ENCODE results near the gene PI4K2B. TPM values are rescaled to one million over a fixed set of nuclear protein-coding genes. Genes with fewer than 3 reads are reported as not detected.
"Not testable (repeated sequence)": the region's sequence is repeated elsewhere in the genome, so short reads cannot be mapped to it uniquely, and the experiment has no call there.

PI4K2B gene
- polyA plus RNA-seq, 1 donor from 2014 or later = 13.2 TPM

DNA sequence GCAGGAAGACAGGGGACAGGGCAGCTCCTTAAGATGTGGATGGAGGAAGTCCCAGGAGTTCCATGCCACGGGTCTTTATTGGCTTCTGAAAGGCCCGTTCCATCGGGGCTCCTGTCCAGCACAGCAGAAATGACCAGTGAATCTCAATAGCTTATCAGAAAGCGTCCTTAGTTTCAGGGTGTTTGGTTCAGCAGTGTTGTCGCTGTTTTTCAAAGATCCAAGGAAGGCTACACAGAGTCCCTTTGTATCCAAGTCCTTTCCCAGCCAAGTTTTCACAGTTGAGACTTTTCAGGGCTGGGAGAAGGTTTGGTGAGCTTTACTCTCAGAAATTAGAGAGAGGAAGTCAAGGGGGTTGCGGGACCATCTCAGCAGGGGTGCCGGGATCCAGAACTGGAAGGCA lies 73.8 kb downstream of the PI4K2B start:
- Mint-ChIP-seq H3K4me1 (peaks cover 21 to 31% (median 25%) of the 10 kb centered on the region in 3 donors), H3K9me3 (peaks cover 0 to 1% (median 0%) of the 10 kb centered on the region in 3 donors), H3K4me3 (no peak overlapping the region), H3K27me3 (peaks cover 3% of the 10 kb centered on the region), H3K36me3 (no peaks in the 10 kb centered on the region), H3K27ac (no peak overlapping the region)

GRCh38 chr4:25308306-25308705 lies 74.5 kb downstream of the PI4K2B start:
- H3K27me3 Mint-ChIP-seq = peaks cover 2% of the 10 kb centered on the region
- H3K27ac Mint-ChIP-seq = peak overlapping the region in 1 of 3 donors; percentile 60
- peaks cover 0 to 1% (median 0%) of the 10 kb centered on the region in 3 donors for H3K9me3 Mint-ChIP-seq
- peaks cover 25 to 34% (median 31%) of the 10 kb centered on the region in 3 donors for H3K4me1 Mint-ChIP-seq
- H3K36me3 Mint-ChIP-seq = no peaks in the 10 kb centered on the region
- H3K4me3 Mint-ChIP-seq = peak overlapping the region in 1 of 4 donors; percentile 20

DNA sequence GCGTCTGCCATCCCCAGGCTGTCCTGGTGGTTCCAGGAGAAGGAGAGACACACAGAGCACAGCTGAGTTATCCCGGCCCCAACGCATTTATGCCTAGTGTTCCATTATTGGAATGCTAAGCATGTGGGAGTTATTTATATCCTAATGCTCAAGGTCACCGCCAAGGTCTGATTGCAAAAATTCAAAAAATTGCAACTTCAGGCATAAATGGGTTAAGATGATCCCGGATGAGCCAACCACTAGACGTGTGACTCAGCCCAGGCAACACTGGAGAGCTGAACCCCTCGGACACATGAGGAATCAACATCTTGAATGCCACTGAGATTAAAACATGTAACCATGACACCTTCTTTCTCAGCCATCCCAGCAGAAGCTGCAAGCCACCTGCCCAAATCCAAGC lies 74.9 kb downstream of the PI4K2B start:
- Mint-ChIP-seq H3K27ac (peak overlapping the region in 1 of 3 donors; percentile 60), H3K27me3 (peaks cover 2% of the 10 kb centered on the region)

GRCh38 chr4:25310066-25310802 lies 76.4 kb downstream of the PI4K2B start:
- H3K27me3 Mint-ChIP-seq = peaks cover 2% of the 10 kb centered on the region
- peak overlapping the region; percentile 44 to 85 (median 75) for H3K4me3 Mint-ChIP-seq
- peak overlapping the region; percentile 56 to 95 (median 94) for H3K27ac Mint-ChIP-seq
- H3K9me3 Mint-ChIP-seq = peaks cover 0 to 1% (median 0%) of the 10 kb centered on the region in 3 donors
- H3K36me3 Mint-ChIP-seq = no peaks in the 10 kb centered on the region
- peaks cover 28 to 35% (median 34%) of the 10 kb centered on the region in 3 donors for H3K4me1 Mint-ChIP-seq

More for the DNA sequence above, 74.9 kb downstream of the PI4K2B start:
- Mint-ChIP-seq H3K36me3 (no peaks in the 10 kb centered on the region), H3K9me3 (peaks cover 0 to 1% (median 0%) of the 10 kb centered on the region in 3 donors), H3K4me3 (peak overlapping the region in 1 of 4 donors; percentile 14), H3K4me1 (peaks cover 28 to 35% (median 34%) of the 10 kb centered on the region in 3 donors)

- Mint-ChIP-seq H3K4me3 (peak overlapping the region; percentile 44 to 85 (median 75)), H3K36me3 (peaks cover 2% of the 10 kb centered on the region), H3K4me1 (peaks cover 28 to 35% (median 34%) of the 10 kb centered on the region in 3 donors), H3K27me3 (peaks cover 2% of the 10 kb centered on the region), H3K9me3 (peaks cover 0 to 1% (median 0%) of the 10 kb centered on the region in 3 donors), H3K27ac (peak overlapping the region; percentile 56 to 95 (median 94))
These were observed 77.0 kb downstream of the PI4K2B start for GRCh38 chr4:25310803-25311166.

GRCh38 chr4:25312496-25313200 lies 78.8 kb downstream of the PI4K2B start, which contains the start of gene ZCCHC4:
TSS of gene ZCCHC4 (plus strand) at chr4:25312774. CDS start at chr4:25312810, 36 bp downstream.
- Mint-ChIP-seq H3K9me3 (peaks cover 0 to 1% (median 0%) of the 10 kb centered on the region in 3 donors), H3K4me3 (peak within 1 kb of the TSS; percentile 97 to 99 (median 98)), H3K4me1 (peaks cover 28 to 41% (median 35%) of the 10 kb centered on the region in 3 donors), H3K27ac (peak within 1 kb of the TSS; percentile 84 to 97 (median 96)), H3K27me3 (peaks cover 2% of the 10 kb centered on the region), H3K36me3 (peaks cover 2% of the 10 kb centered on the region)

DNA sequence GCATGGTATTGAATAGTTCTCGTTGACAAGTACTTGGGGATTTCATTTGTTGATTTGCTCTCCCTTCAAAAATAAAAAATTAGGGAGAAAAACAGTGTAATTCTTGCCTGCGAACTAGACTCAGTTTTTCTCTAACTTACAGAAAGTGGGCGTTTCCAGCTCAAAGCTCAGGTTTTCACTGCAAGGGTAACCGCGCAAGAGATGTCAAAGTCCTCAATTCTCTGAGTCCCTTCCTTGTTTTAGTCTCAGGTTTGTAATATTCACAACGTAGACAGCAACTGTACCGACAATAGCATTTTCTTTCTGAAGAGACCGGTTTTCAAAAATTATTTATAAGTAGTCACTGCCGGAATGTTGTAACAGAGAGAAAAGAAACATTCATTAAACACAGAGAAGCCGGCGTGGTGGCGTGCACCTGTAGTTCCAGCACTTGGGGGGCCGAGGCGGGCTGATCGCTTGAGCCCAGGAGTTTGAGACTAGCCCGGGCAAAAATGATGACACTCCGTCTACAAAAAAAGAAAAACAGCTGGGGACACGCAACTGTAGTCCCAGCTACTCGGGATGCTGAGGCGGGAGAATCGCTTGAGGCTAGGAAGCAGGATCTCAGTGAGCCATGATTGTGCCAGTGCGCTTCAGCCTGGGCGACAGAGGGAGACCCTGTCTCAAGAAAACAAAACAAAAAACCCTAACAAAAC lies 79.5 kb downstream of the PI4K2B start:
- H3K9me3 Mint-ChIP-seq = peaks cover 0 to 1% (median 0%) of the 10 kb centered on the region in 3 donors

GRCh38 chr4:25320336-25320735 lies 86.5 kb downstream of the PI4K2B start:
- peaks cover 4% of the 10 kb centered on the region for H3K36me3 Mint-ChIP-seq
- no peak overlapping the region for H3K4me3 Mint-ChIP-seq
- peaks cover 2 to 9% (median 8%) of the 10 kb centered on the region in 3 donors for H3K4me1 Mint-ChIP-seq
- no peaks in the 10 kb centered on the region for H3K9me3 Mint-ChIP-seq
- no peaks in the 10 kb centered on the region for H3K27me3 Mint-ChIP-seq
- no peak overlapping the region for H3K27ac Mint-ChIP-seq

More for the DNA sequence above, 79.5 kb downstream of the PI4K2B start:
- peaks cover 4% of the 10 kb centered on the region for H3K36me3 Mint-ChIP-seq
- H3K4me3 Mint-ChIP-seq = peak overlapping the region; percentile 97 to 99 (median 98)
- peaks cover 30 to 43% (median 37%) of the 10 kb centered on the region in 3 donors for H3K4me1 Mint-ChIP-seq
- H3K27me3 Mint-ChIP-seq = peaks cover 2% of the 10 kb centered on the region
- peak overlapping the region; percentile 84 to 97 (median 96) for H3K27ac Mint-ChIP-seq

DNA sequence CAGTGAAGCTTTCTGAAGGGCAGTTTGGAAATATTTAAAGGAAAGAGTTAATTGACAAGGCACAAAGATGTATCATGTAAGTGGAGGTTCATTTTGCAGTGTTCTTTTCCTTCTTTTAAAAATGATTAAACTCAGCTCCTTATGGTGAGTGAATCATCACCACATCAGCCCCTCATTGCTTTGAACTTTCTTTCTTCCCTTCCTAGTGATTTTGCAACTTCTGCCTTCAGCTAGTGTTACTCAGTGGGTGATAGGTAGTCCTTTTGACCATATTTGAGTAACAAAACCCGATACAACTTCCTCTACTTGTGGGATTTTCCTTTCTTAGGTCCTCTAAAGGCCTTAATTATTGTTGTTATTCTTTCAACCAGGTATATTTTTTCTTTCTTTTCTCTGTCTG lies 86.9 kb downstream of the PI4K2B start:
- Mint-ChIP-seq H3K27me3 (no peaks in the 10 kb centered on the region), H3K4me3 (no peak overlapping the region), H3K36me3 (peaks cover 2% of the 10 kb centered on the region), H3K27ac (no peak overlapping the region), H3K9me3 (no peaks in the 10 kb centered on the region), H3K4me1 (peaks cover 2 to 9% (median 8%) of the 10 kb centered on the region in 3 donors)

- H3K36me3 Mint-ChIP-seq = peaks cover 7% of the 10 kb centered on the region
- no peak overlapping the region for H3K27ac Mint-ChIP-seq
- peaks cover 2 to 8% (median 3%) of the 10 kb centered on the region in 3 donors for H3K4me1 Mint-ChIP-seq
- H3K27me3 Mint-ChIP-seq = no peaks in the 10 kb centered on the region
- H3K9me3 Mint-ChIP-seq = no peaks in the 10 kb centered on the region
- no peak overlapping the region for H3K4me3 Mint-ChIP-seq
These were observed 87.9 kb downstream of the PI4K2B start for GRCh38 chr4:25321703-25322102.

- not testable (repeated sequence) for H3K9me3 Mint-ChIP-seq, H3K27ac Mint-ChIP-seq, H3K27me3 Mint-ChIP-seq
- Mint-ChIP-seq H3K36me3 (peaks cover 11% of the 10 kb centered on the region), H3K4me3 (peak overlapping the region in 1 of 4 donors; percentile 17), H3K4me1 (peaks cover 6 to 12% (median 9%) of the 10 kb centered on the region in 3 donors)
These were observed 94.6 kb downstream of the PI4K2B start for GRCh38 chr4:25328463-25328862.

Other genes with a start within 250 kb of the PI4K2B start
- not detected for gene LGI2, start 203.1 kb upstream of the PI4K2B start, polyA plus RNA-seq
- gene SEPSECS, start 73.6 kb upstream of the PI4K2B start, polyA plus RNA-seq = 3.5 TPM
- gene ZCCHC4, start 78.7 kb downstream of the PI4K2B start, polyA plus RNA-seq = 10.1 TPM
- gene ANAPC4, start 143.2 kb downstream of the PI4K2B start, polyA plus RNA-seq = 19.4 TPM